GM12892 (cell line): Measurements from ENCODE around the gene FBXW7.

Experiments used
- DNase-seq: peaks from one replicate; pipeline ENCODE4 v3.0.0; 2011; ENCODE audit not compliant: insufficient read length
- FAIRE-seq: peaks from 2 replicates; lab custom pipeline; 2011; peaks lifted over from hg19 to GRCh38; lab: Jason Lieb, UNC
- POLR2A ChIP-seq: IDR thresholded peaks from 2 replicates; pipeline ENCODE4 v1.6.1; 2011; ENCODE audit warnings: low read depth, low read length, control low read depth
- POLR2AphosphoS5 ChIP-seq: IDR thresholded peaks from 2 replicates; pipeline ENCODE4 v1.6.1; 2011; ENCODE audit warnings: low read depth, low read length, control low read depth
- TAF1 ChIP-seq: IDR thresholded peaks from 2 replicates; pipeline ENCODE4 v1.6.1; 2011; ENCODE audit warnings: low read depth, mild to moderate bottlenecking, control low read depth, low read length, borderline replicate concordance

The FBXW7 gene

DNA sequence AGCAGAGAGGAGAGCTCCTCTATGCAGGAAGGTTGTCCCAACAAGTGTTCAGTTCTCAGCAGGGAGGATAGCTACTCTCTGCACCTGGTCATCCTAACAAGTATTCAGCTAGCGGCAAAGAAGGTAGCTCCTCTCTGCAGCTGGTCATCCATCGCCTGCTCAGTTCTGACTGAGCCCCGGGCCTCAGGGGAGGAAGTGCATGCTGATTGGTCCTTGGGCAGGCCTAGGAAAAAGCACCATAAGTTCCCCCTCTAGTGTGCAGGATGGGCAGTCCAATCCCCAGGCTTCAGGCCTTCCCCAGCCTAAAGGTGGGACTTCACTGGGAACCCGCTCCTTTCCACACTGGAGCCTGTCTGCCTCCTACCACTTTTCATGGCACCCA is 4.4 kb upstream of the FBXW7 start:
- DNase-seq (no peak), FAIRE-seq (peak; percentile 60)
- peak; percentile 33; the same call in 1 of the 2 replicates for TF ChIP-seq POLR2AphosphoS5
- TF ChIP-seq POLR2A: peak; percentile 42; the same call in 1 of the 2 replicates
- TF ChIP-seq TAF1: 0 out of 2 replicates have a peak, but pooled peaks have one; percentile 46

DNA sequence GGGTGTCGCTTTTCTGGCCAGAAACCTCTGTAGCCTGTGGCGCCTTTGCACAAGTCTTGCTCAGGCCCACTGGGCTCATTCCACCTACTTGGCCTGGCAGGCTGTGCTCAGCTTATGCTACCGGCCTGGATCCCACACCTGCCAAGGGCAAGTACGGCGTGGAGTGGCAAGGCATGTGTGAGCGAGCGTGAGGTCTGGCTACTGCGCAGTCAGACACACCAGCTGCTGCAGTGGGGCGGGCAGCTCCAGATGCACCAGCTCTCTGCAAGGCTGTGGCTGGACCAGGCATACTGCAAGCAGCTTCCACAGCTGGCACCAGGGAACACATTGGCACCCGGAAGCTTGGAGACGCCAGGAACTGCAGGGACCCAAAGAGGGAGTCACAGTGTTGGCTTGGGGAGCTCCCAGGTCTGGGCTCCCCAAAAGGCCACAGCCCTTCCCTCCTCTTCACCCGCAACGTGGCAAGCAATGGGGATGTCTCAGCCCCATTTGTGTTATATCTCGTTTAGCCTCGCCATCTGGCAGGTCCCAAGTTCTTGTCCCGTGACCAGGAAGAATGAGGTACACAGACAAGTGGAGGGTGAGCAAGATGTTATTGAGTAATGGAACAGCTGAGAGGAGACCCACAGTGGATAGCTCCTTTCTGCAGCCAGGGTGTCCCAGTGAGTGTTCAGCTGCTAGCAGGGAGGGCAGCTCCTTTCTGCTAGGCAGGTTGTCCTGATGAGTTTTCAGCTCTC is 3.8 kb upstream of the FBXW7 start:
- DNase-seq (no peak), FAIRE-seq (peak; percentile 14)
- TF ChIP-seq POLR2AphosphoS5 (no peak), TAF1 (no peak), POLR2A (no peak)

DNA sequence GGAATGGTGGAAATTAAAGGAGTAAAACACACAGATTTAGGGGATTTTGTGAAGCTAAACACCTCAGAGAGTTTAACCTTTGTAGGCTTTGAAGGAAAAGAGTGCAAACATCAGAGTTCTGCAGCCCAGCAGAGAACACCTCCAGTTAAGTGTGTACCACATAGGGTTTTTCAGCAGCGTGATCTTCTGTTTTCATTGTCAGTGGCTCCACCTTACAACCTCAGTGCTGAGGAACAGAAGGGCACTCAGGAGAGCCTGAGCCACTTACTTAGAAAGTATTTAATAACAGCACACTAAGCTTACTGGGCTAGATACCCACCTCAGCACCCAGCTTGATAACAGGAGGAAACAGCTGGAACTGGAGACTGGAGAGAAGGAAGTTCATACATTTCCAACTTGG is 2.0 kb upstream of the FBXW7 start:
- no peak for FAIRE-seq
- TF ChIP-seq POLR2A: no peak
- no peak for TF ChIP-seq TAF1
- no peak for TF ChIP-seq POLR2AphosphoS5
- DNase-seq: no peak

DNA sequence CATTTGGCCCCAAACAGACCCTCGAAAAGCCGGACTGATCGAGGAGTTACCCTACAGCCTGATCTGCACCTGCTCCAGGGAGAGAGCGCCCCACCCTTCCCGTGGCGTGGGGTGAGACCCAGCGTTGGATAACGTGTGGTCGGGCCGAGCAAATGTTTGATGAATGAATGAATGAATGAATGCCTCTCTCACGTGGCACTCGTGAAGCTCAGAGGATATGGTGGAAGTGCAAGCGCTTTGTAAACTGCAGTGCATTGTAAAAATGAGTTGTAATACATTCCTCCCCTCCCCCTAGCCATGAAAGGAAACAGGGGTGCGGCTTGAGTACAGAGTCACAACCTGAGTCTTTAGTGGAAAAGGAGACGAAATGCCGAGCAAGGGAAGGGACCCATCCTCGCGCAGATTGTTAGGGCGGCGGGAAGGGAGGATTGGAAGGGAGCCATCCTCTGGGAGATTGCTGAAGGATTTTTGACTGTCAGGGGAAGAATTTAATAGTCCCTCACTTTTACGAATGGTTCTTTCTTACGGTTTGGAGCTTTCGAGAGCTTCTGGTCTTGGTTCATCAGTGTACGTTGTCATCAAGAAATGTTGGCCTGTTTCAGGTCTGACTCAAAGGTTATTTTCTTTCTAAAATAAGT is 772 bp upstream of the FBXW7 start:
- no peak for TF ChIP-seq POLR2A
- no peak for TF ChIP-seq TAF1
- peak; percentile 20; the same call in 1 of the 2 replicates for TF ChIP-seq POLR2AphosphoS5
- no peak for DNase-seq
- no peak for FAIRE-seq

DNA sequence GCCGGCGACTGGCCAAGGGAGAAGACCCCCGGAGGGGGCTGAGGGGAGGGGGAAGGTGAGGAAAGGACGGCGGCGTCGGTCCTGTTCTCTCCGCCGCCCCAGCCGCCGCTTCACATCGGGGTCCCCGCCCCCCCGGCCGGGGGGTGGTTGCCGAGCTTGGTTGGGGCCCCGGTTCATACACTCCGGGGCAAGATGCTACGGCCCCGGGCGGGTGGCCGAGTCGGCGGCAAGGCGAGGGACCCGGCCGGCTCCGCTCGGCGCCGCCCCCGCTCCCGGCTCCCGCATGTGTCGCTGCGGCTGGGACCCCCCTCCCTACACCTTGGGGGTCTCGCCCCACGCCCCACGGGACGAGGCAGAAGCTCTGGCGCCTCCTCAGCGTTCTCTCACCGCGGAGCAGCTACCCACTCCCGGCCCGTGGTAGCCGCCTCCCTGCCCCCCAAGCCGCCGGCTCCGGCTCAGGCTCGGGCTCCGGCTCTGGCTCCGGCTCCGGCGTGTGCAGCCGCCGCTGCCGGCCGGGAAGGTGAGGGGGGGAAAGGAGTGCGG is 461 bp downstream of the FBXW7 start:
- TF ChIP-seq POLR2A (no peak), POLR2AphosphoS5 (0 out of 2 replicates have a peak, but pooled peaks have one; percentile 4)
- DNase-seq: no peak
- no peak for FAIRE-seq

DNA sequence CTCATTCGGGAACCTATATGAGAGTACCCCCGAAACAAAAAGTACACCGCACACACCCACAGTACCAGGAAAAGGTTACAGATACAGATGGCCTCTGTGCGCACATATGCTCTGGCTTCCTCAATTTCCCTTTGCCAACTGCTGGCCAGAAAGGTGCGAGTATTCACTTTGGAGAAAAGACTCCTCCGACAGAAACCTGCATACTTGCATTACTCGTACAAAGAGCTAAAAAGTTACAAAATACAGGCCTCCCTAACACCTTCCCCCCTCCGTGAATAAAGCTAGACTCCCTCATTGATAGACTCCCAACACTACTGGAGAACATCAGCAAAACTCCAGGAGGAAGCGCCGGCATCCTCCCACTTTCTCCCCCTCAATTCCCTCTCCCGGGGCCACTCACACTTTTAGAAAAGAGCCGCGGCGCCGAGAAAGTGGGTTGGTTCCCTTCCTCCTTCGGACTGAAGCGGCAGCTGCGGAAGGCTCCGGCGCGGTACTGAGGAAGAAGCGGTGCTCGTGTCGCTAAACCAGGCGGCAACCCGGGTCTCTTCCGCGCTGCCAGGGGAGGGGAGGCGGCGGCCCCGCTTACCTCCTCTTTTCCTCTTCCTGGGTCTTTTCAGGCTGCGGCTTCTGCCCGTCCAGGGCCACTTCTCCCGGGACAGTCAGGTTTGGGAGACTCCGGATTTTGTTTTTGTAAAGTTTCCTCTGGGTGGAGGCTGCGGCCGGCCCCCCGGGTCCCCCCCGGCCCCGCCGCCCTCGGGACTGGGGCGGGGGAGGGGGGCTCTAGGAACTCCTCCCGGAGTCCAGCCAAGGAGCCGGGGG is 1.1 kb downstream of the FBXW7 start:
- DNase-seq (no peak), FAIRE-seq (peak; percentile 50)
- TF ChIP-seq TAF1: no peak
- TF ChIP-seq POLR2A: no peak
- no peak for TF ChIP-seq POLR2AphosphoS5

DNA sequence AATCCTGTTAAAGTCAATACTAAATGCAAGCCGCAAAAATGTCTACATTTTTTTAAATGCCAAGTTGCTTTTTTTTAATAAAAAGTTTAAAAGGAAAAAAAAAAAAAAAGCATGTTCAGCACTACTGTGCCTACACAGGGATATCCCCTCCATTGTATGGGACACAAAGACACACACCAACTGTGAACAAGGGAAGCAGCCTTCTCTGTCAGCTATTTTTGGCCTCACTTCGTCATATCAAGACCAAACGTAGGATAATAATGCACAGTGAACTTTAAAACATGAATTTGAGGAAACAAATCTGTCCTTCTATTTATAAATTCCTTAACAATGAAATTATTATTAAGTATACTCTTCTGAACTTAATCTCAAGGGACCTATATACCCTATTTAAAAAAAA is 4.4 kb downstream of the FBXW7 start:
- TF ChIP-seq POLR2AphosphoS5: no peak
- DNase-seq: no peak
- FAIRE-seq: peak; percentile 54

DNA sequence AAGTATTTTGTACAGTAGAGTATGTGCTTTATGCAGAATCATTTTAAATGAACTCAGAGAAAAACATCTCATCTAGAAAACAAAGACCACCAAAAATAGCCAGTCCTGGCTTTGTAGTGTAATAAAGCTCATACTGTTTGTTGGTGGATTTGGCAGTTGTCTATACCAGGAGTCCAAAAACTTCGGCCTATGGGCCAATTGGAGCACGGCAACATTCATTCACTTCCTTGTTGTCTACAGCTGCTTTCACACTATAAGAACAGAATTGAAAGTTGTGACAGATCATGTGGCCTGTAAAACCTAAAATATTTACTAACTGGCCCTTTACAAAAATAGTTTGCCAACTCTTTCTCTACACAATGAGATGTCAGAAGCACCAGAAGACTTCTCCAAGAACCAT is 5.3 kb downstream of the FBXW7 start:
- no peak for DNase-seq
- TF ChIP-seq POLR2A (no peak), TAF1 (no peak), POLR2AphosphoS5 (no peak)
- peak; percentile 77 for FAIRE-seq

DNA sequence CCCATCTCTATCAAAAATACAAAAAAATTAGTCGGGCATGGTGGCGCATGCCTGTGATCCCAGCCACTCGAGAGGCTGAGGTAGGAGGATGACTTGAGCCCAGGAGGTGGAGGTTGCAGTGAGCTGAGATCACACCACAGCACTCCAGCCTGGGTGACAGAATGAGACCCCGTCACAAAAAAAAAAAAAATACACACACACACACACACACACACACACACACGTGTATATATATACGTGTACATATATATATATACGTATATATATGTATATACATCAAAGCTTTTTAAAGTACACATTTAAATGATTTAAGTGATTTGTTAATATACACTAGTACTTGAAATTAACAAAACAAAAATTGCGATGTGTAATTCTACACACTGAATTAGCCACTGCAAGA is 6.0 kb downstream of the FBXW7 start:
- TF ChIP-seq TAF1 (no peak), POLR2AphosphoS5 (no peak), POLR2A (no peak)
- FAIRE-seq: no peak
- no peak for DNase-seq

DNA sequence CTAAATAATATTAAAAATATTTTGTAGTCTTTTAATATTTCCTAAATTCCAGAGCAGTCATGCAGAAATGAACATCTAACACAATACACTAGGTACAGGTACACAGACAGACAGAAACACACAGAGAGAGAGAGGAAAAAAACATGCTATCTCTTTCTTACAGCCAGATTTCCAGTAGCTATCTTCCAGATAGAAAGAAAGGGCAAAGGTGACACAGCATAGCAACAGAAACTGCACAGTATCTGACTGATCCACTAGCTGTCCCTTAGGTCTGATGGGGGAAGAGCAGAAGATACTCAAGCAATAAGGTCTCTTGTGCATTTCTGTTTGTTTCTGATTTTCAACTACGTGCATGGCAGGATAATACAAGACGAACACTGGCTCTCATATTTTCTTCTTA is 7.8 kb downstream of the FBXW7 start:
- FAIRE-seq: peak; percentile 87
- TF ChIP-seq POLR2A (no peak), POLR2AphosphoS5 (no peak), TAF1 (no peak)
- DNase-seq: no peak

DNA sequence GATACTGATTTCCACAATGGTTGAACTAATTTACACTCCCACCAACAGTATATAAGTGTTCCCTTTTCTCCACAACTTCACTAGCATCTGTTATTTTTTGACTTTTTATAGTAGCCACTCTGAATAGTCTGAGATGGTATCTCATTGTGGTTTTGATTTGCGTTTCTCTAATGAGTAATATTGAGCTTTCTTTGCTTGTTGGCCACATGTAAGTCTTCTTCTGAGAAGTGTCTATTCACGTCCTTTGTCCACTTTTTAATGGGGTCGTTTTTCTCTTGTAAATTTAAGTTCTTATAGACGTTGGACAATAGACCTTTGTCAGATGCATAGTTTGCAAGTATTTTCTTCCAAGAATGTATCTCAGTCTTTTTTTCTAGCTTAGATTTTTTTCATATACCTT is 10.0 kb downstream of the FBXW7 start:
- FAIRE-seq (peak; percentile 51), DNase-seq (no peak)
- no peak for TF ChIP-seq POLR2AphosphoS5
- no peak for TF ChIP-seq POLR2A
- TF ChIP-seq TAF1: no peak

DNA sequence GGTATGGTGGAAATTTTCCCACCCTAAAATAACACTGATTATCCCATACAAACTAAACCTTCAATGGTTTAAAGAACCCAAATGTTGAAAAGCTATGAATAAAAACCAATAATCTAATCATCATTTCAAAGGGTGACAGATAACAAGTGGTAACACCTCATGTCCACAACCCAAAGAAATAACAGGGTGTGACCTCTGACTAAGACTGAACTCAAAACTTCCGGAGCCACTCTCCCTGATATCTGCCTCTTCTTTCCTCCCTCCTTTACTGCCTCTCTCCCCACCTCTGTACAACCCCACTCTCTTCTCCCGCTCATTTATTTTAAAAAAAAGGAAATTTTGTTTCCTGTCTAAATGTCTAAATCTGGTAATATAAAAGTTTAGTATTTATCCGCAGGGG is 11.5 kb downstream of the FBXW7 start:
- DNase-seq (no peak), FAIRE-seq (no peak)
- no peak for TF ChIP-seq POLR2A
- TF ChIP-seq TAF1: no peak
- TF ChIP-seq POLR2AphosphoS5: no peak
